Neural progenitor cell (in vitro differentiated cells): ENCODE results near the gene ITPRID1. TPM values are rescaled to one million over a fixed set of nuclear protein-coding genes. Genes with fewer than 3 reads are reported as not detected.

Source experiments
- DNase-seq: peaks from one replicate; pipeline ENCODE4 v3.0.0-alpha.2; 2016; ENCODE audit warnings: low spot score
- H2AFZ ChIP-seq: fragments of 200-600 bp; sonication (generic); replicated peaks from 2 replicates; pipeline ENCODE4 v1.6.1; 2016; ENCODE audit warnings: antibody characterized with exemption
- H3F3A ChIP-seq: fragments of 200-600 bp; sonication (generic); 2 replicates; pipeline ENCODE4 v1.6.1; 2016; ENCODE audit warnings: antibody characterized with exemption, low read depth
- H3K27ac ChIP-seq: fragments of 200-600 bp; sonication (generic); 2 replicates; pipeline ENCODE4 v1.5.1; 2016; ENCODE audit warnings: mild to moderate bottlenecking
- H3K27me3 ChIP-seq: fragments of 200-600 bp; sonication (generic); 2 replicates; pipeline ENCODE4 v1.6.1; 2016; ENCODE audit warnings: mild to moderate bottlenecking, moderate library complexity
- H3K36me3 ChIP-seq: fragments of 200-600 bp; sonication (generic); 2 replicates; pipeline ENCODE4 v1.5.1; 2016
- H3K4me1 ChIP-seq: fragments of 200-600 bp; sonication (generic); 2 replicates; pipeline ENCODE4 v1.6.1; 2016; ENCODE audit warnings: mixed run types
- H3K4me2 ChIP-seq: fragments of 200-600 bp; sonication (generic); 2 replicates; pipeline ENCODE4 v1.6.1; 2016
- H3K4me3 ChIP-seq: fragments of 200-600 bp; sonication (generic); 2 replicates; pipeline ENCODE4 v1.5.1; 2016
- H3K79me2 ChIP-seq: fragments of 200-600 bp; sonication (generic); 2 replicates; pipeline ENCODE4 v1.6.1; 2016; ENCODE audit warnings: low read depth
- H3K9ac ChIP-seq: fragments of 200-600 bp; sonication (generic); 2 replicates; pipeline ENCODE4 v1.6.1; 2016
- H3K9me3 ChIP-seq: fragments of 200-600 bp; sonication (generic); 2 replicates; pipeline ENCODE4 v1.5.1; 2016; ENCODE audit warnings: low read depth
- H4K20me1 ChIP-seq: fragments of 200-600 bp; sonication (generic); 2 replicates; pipeline ENCODE4 v1.6.1; 2016; ENCODE audit warnings: low read depth
- H3K27ac Mint-ChIP-seq: 3 replicates; pipeline ENCODE4 v1.8.0; 2021; ENCODE audit warnings: mixed read lengths
- H3K27me3 Mint-ChIP-seq: 2 replicates; pipeline ENCODE4 v1.8.0; 2022; ENCODE audit warnings: low read depth, mild to moderate bottlenecking, inconsistent platforms, moderate library complexity, mixed read lengths; ENCODE audit not compliant: insufficient read depth
- H3K36me3 Mint-ChIP-seq: 3 replicates; pipeline ENCODE4 v1.8.0; 2021; ENCODE audit warnings: mixed read lengths
- H3K4me1 Mint-ChIP-seq: 3 replicates; pipeline ENCODE4 v1.8.0; 2021; ENCODE audit warnings: mixed read lengths
- H3K4me3 Mint-ChIP-seq: 3 replicates; pipeline ENCODE4 v1.8.0; 2021; ENCODE audit warnings: mild to moderate bottlenecking, moderate library complexity, mixed read lengths
- H3K9me3 Mint-ChIP-seq: 3 replicates; pipeline ENCODE4 v1.8.0; 2020; ENCODE audit warnings: mixed read lengths
- CTCF ChIP-seq: fragments of 200-600 bp; sonication (generic); IDR thresholded peaks from 2 replicates; pipeline ENCODE4 v1.5.1; 2017; ENCODE audit warnings: antibody characterized with exemption, mild to moderate bottlenecking
- EZH2 ChIP-seq: fragments of 200-600 bp; sonication (generic); IDR thresholded peaks from 2 replicates; pipeline ENCODE4 v1.6.1; 2017; ENCODE audit warnings: antibody characterized with exemption, mild to moderate bottlenecking, moderate library complexity
- EZH2phosphoT487 ChIP-seq: fragments of 200-600 bp; sonication (generic); IDR thresholded peaks from 2 replicates; pipeline ENCODE4 v1.6.1; 2017; ENCODE audit warnings: antibody characterized with exemption
- total RNA-seq: library from RNA; depleted of rRNA; stranded (reverse); fragments of >200 nt; gene quantifications from 2 replicates; pipeline ENCODE4 v1.2.3, GENCODE V29; 2015; ENCODE audit warnings: low replicate concordance

The ITPRID1 gene
- total RNA-seq, 1 donor from 2014 or later, result not detected

GRCh38 chr7:31569528-31569927 is 55.6 kb downstream of the ITPRID1 start:
- no peaks in the 10 kb centered on the region for H3K4me1 Mint-ChIP-seq
- Histone ChIP-seq H3K9me3 (no peaks in the 10 kb centered on the region), H3F3A (no peaks in the 10 kb centered on the region), H3K9ac (no peak overlapping the region), H2AFZ (no peak overlapping the region), H3K4me1 (no peaks in the 10 kb centered on the region), H3K4me3 (no peak overlapping the region), H3K27me3 (no peaks in the 10 kb centered on the region), H3K36me3 (no peaks in the 10 kb centered on the region), H3K79me2 (no peaks in the 10 kb centered on the region), H3K4me2 (no peak overlapping the region), H4K20me1 (no peaks in the 10 kb centered on the region), H3K27ac (no peak overlapping the region)
- no peak for DNase-seq
- no peaks in the 10 kb centered on the region for H3K36me3 Mint-ChIP-seq
- H3K27me3 Mint-ChIP-seq, result no peaks in the 10 kb centered on the region
- no peak overlapping the region for H3K4me3 Mint-ChIP-seq
- no peaks in the 10 kb centered on the region for H3K9me3 Mint-ChIP-seq
- H3K27ac Mint-ChIP-seq, result no peak overlapping the region
- TF ChIP-seq EZH2, result no peak
- TF ChIP-seq EZH2phosphoT487, result no peak
- no peak for TF ChIP-seq CTCF

GRCh38 chr7:31583526-31583925 is 69.6 kb downstream of the ITPRID1 start:
- Mint-ChIP-seq H3K27me3 (no peaks in the 10 kb centered on the region), H3K9me3 (peaks cover 3% of the 10 kb centered on the region), H3K27ac (no peak overlapping the region), H3K4me1 (no peaks in the 10 kb centered on the region), H3K4me3 (no peak overlapping the region), H3K36me3 (no peaks in the 10 kb centered on the region)
- Histone ChIP-seq H3K36me3 (no peaks in the 10 kb centered on the region), H2AFZ (peak overlapping the region; percentile 17), H3K9me3 (no peaks in the 10 kb centered on the region), H3F3A (no peaks in the 10 kb centered on the region), H3K27ac (no peak overlapping the region), H3K27me3 (no peaks in the 10 kb centered on the region), H3K79me2 (no peaks in the 10 kb centered on the region), H3K4me1 (peaks cover 4% of the 10 kb centered on the region), H3K4me2 (no peak overlapping the region), H3K4me3 (no peak overlapping the region), H4K20me1 (no peaks in the 10 kb centered on the region), H3K9ac (no peak overlapping the region)
- no peak for TF ChIP-seq EZH2
- no peak for TF ChIP-seq CTCF
- TF ChIP-seq EZH2phosphoT487, result no peak
- DNase-seq, result no peak

GRCh38 chr7:31583942-31584341 is 70.1 kb downstream of the ITPRID1 start:
- Mint-ChIP-seq H3K27ac (no peak overlapping the region), H3K4me1 (no peaks in the 10 kb centered on the region), H3K4me3 (no peak overlapping the region), H3K9me3 (peaks cover 3% of the 10 kb centered on the region), H3K36me3 (no peaks in the 10 kb centered on the region), H3K27me3 (no peaks in the 10 kb centered on the region)
- Histone ChIP-seq H3K4me2 (no peak overlapping the region), H3F3A (no peaks in the 10 kb centered on the region), H4K20me1 (no peaks in the 10 kb centered on the region), H3K27me3 (no peaks in the 10 kb centered on the region), H3K9me3 (no peaks in the 10 kb centered on the region), H3K36me3 (no peaks in the 10 kb centered on the region), H3K4me1 (peaks cover 2% of the 10 kb centered on the region), H3K79me2 (no peaks in the 10 kb centered on the region), H3K27ac (no peak overlapping the region), H3K4me3 (no peak overlapping the region), H2AFZ (peak overlapping the region; percentile 17), H3K9ac (no peak overlapping the region)
- TF ChIP-seq EZH2 (no peak), EZH2phosphoT487 (no peak), CTCF (no peak)
- no peak for DNase-seq

- Histone ChIP-seq H3K4me3 (no peak overlapping the region), H3K9me3 (peaks cover 7% of the 10 kb centered on the region), H3K4me1 (no peaks in the 10 kb centered on the region), H3K79me2 (no peaks in the 10 kb centered on the region), H3F3A (no peaks in the 10 kb centered on the region), H2AFZ (no peak overlapping the region), H3K9ac (no peak overlapping the region), H3K4me2 (no peak overlapping the region), H4K20me1 (no peaks in the 10 kb centered on the region), H3K27ac (no peak overlapping the region), H3K27me3 (no peaks in the 10 kb centered on the region), H3K36me3 (no peaks in the 10 kb centered on the region)
- Mint-ChIP-seq H3K27me3 (peaks cover 4% of the 10 kb centered on the region), H3K27ac (no peak overlapping the region), H3K9me3 (peaks cover 4% of the 10 kb centered on the region), H3K4me3 (no peak overlapping the region), H3K36me3 (no peaks in the 10 kb centered on the region), H3K4me1 (no peaks in the 10 kb centered on the region)
- TF ChIP-seq EZH2 (no peak), CTCF (no peak), EZH2phosphoT487 (no peak)
- no peak for DNase-seq
These were observed 81.5 kb downstream of the ITPRID1 start for GRCh38 chr7:31595390-31595789.
